K562 (cell line): ENCODE results near the gene ATG7. TPM values are rescaled to one million over a fixed set of nuclear protein-coding genes. Genes with fewer than 3 reads are reported as not detected.

ENCODE experiments used
- CTCF ChIP-seq, 3 experiments: IDR thresholded peaks in 2 of 3; conservative IDR thresholded peaks in 1 of 3; 2 replicates each; pipeline ENCODE4 v1.5.1; 2011 to 2012; ENCODE audit warnings: low read length in 3 of 3, mild to moderate bottlenecking in 3 of 3, control low read depth in 2 of 3, improper control_type of control experiment in 1 of 3, inconsistent platforms in 1 of 3, low read depth in 1 of 3, mixed read lengths in 1 of 3, moderate library complexity in 1 of 3; ENCODE audit not compliant: insufficient read depth in 2 of 3
- ILF3 ChIP-seq: fragments of 450-650 bp; IDR thresholded peaks from 2 replicates; pipeline ENCODE4 v1.6.1; 2018; ENCODE audit warnings: antibody characterized with exemption, mild to moderate bottlenecking, moderate library complexity, borderline replicate concordance
- PBX2 ChIP-seq, 2 experiments: IDR thresholded peaks in 1 of 2; conservative IDR thresholded peaks in 1 of 2; 2 replicates each; pipeline ENCODE4 v1.6.1; 2016; ENCODE audit warnings: low read depth in 2 of 2, mild to moderate bottlenecking in 1 of 2, missing compliant biosample characterization in 1 of 2, missing genetic modification characterization in 1 of 2, moderate library complexity in 1 of 2
- RAD21 ChIP-seq, 2 experiments: fragments of 250-450 bp in 1 of 2; fragments of 450-650 bp in 1 of 2; sonication (Bioruptor Pico) in 1 of 2; formaldehyde crosslinking in 1 of 2; IDR thresholded peaks in 1 of 2; conservative IDR thresholded peaks in 1 of 2; 2 replicates each; pipeline versions ENCODE4 v1.4.0 to v1.8.0; 2020 to 2022; ENCODE audit warnings: mild to moderate bottlenecking in 2 of 2, moderate library complexity in 1 of 2
- REST ChIP-seq, 2 experiments: fragments of 450-650 bp; formaldehyde crosslinking in 1 of 2; IDR thresholded peaks; 2 replicates each; pipeline versions ENCODE4 v1.4.0 to v1.6.1; 2014 to 2020; ENCODE audit warnings: mild to moderate bottlenecking in 2 of 2, borderline replicate concordance in 1 of 2, low read depth in 1 of 2
- ZEB2 ChIP-seq: fragments of 450-650 bp; IDR thresholded peaks from 2 replicates; pipeline ENCODE4 v1.6.1; 2016
- ZNF134 ChIP-seq: fragments of 250-450 bp; sonication (Bioruptor Pico); conservative IDR thresholded peaks from 2 replicates; pipeline ENCODE4 v1.4.0; 2020
- polyA plus RNA-seq, 8 experiments: library from polyadenylated mRNA; depleted of rRNA in 4 of 8; stranded (reverse) in 5 of 8; unstranded in 3 of 8; fragments of >200 nt; fragmentation: Nextera tagmentation in 2 of 8; fragmentation: Illumina TruSeq in 1 of 8; extraction: Ambion mirVana in 2 of 8; extraction: Trizol in 1 of 8; gene quantifications; 2 replicates each; pipeline versions ENCODE4 v1.2.1 to v1.2.3, GENCODE V29; 2011 to 2014; ENCODE audit warnings: inconsistent platforms in 1 of 8, missing spikeins in 1 of 8
- total RNA-seq, 7 experiments: library from RNA; depleted of rRNA in 6 of 7; stranded (reverse); fragments of >200 nt in 6 of 7; fragmentation: Illumina TruSeq in 2 of 7; extraction: Trizol in 2 of 7; gene quantifications; 2 replicates each; pipeline versions ENCODE4 v1.2.1 to v1.2.3, GENCODE V29; 2011 to 2021; ENCODE audit warnings: low replicate concordance in 1 of 7

The ATG7 gene
- total and polyA plus RNA-seq, 9 of the 15 experiments (the other 6 are each of a cell fraction or from before 2014, with no cell fraction given): 18.3 to 45.3 (median 33.6) TPM

- peak; percentile 82 to 93 (median 89) for TF ChIP-seq CTCF (IDR thresholded peaks at IDR 0.05 in 2 of 3, conservative IDR thresholded peaks at IDR 0.05 in 1 of 3; ENCODE audit: insufficient read depth in 2 of 3, low read depth in 1 of 3, low read length in 3 of 3)
- TF ChIP-seq RAD21 (CRISPR knock-in tag; conservative IDR thresholded peaks at IDR 0.05 in 1 of 2, IDR thresholded peaks at IDR 0.05 in 1 of 2): peak; percentile 76 to 83
- peak; percentile 84 for TF ChIP-seq ZEB2
- no peak for TF ChIP-seq PBX2 (CRISPR knock-in tag; IDR thresholded peaks at IDR 0.05; ENCODE audit: low read depth)
- TF ChIP-seq PBX2 (tag; conservative IDR thresholded peaks at IDR 0.05; ENCODE audit: low read depth): 0 out of 2 replicates have a peak, but pooled peaks have one; percentile 29
- TF ChIP-seq REST (IDR thresholded peaks at IDR 0.05; ENCODE audit: borderline replicate concordance): peak; percentile 58; the same call in 1 of the 2 replicates
- TF ChIP-seq REST (CRISPR knock-in tag; IDR thresholded peaks at IDR 0.05; ENCODE audit: low read depth): no peak
- TF ChIP-seq ILF3: no peak
- no peak for TF ChIP-seq ZNF134 (CRISPR knock-in tag)
Measured at GRCh38 chr3:11236588-11237461, 35.4 kb upstream of the ATG7 start (continued).
